HepG2 (cell line): ENCODE results near the gene DRD1.

Experiments
- BHLHE40 ChIP-seq: IDR thresholded peaks from 2 replicates; pipeline ENCODE4 v1.6.1; 2011; ENCODE audit warnings: low read length, improper control_type of control experiment
- TEAD2 ChIP-seq: sonication (generic); formaldehyde crosslinking; IDR thresholded peaks from 2 replicates; pipeline ENCODE4 v1.9.0; 2021; ENCODE audit warnings: missing genetic modification reagents
- ZNF12 ChIP-seq: sonication (generic); formaldehyde crosslinking; IDR thresholded peaks from 2 replicates; pipeline ENCODE4 v1.5.0; 2020; ENCODE audit warnings: missing genetic modification reagents
- ZNF282 ChIP-seq: fragments of 450-650 bp; IDR thresholded peaks from 2 replicates; pipeline ENCODE4 v1.6.1; 2018; ENCODE audit not compliant: partially characterized antibody
- ZNF296 ChIP-seq: sonication (generic); formaldehyde crosslinking; conservative IDR thresholded peaks from 2 replicates; pipeline ENCODE4 v1.5.0; 2020; ENCODE audit warnings: mild to moderate bottlenecking, missing genetic modification reagents
- ZNF329 ChIP-seq: sonication (generic); formaldehyde crosslinking; IDR thresholded peaks from 2 replicates; pipeline ENCODE4 v1.9.0; 2021; ENCODE audit warnings: low read depth, mild to moderate bottlenecking, missing genetic modification reagents
- ZNF660 ChIP-seq: sonication (generic); formaldehyde crosslinking; IDR thresholded peaks from 2 replicates; pipeline ENCODE4 v1.5.1; 2020; ENCODE audit warnings: mild to moderate bottlenecking, low read depth, missing genetic modification reagents, borderline replicate concordance
- TF ChIP-seq, protein P1 (sequence below): sonication (generic); formaldehyde crosslinking; IDR thresholded peaks from 2 replicates; pipeline ENCODE4 v1.4.0; 2020; ENCODE audit warnings: missing genetic modification reagents
- TF ChIP-seq, protein P2 (sequence below): sonication (generic); formaldehyde crosslinking; conservative IDR thresholded peaks from 2 replicates; pipeline ENCODE4 v1.8.0; 2022; ENCODE audit warnings: mild to moderate bottlenecking, moderate library complexity, missing genetic modification reagents

- TF ChIP-seq, protein P1, sequence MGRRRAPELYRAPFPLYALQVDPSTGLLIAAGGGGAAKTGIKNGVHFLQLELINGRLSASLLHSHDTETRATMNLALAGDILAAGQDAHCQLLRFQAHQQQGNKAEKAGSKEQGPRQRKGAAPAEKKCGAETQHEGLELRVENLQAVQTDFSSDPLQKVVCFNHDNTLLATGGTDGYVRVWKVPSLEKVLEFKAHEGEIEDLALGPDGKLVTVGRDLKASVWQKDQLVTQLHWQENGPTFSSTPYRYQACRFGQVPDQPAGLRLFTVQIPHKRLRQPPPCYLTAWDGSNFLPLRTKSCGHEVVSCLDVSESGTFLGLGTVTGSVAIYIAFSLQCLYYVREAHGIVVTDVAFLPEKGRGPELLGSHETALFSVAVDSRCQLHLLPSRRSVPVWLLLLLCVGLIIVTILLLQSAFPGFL: no peak
- no peak for TF ChIP-seq ZNF12 (CRISPR knock-in tag)
- no peak for TF ChIP-seq ZNF296 (CRISPR knock-in tag)
- TF ChIP-seq, protein P2, sequence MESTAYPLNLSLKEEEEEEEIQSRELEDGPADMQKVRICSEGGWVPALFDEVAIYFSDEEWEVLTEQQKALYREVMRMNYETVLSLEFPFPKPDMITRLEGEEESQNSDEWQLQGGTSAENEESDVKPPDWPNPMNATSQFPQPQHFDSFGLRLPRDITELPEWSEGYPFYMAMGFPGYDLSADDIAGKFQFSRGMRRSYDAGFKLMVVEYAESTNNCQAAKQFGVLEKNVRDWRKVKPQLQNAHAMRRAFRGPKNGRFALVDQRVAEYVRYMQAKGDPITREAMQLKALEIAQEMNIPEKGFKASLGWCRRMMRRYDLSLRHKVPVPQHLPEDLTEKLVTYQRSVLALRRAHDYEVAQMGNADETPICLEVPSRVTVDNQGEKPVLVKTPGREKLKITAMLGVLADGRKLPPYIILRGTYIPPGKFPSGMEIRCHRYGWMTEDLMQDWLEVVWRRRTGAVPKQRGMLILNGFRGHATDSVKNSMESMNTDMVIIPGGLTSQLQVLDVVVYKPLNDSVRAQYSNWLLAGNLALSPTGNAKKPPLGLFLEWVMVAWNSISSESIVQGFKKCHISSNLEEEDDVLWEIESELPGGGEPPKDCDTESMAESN (CRISPR knock-in tag): no peak
- TF ChIP-seq ZNF329 (CRISPR knock-in tag): no peak
- TF ChIP-seq BHLHE40: no peak
- no peak for TF ChIP-seq ZNF282
- TF ChIP-seq TEAD2 (CRISPR knock-in tag): no peak
- TF ChIP-seq ZNF660: no peak
Measured at GRCh38 chr5:175436359-175436758, 7.6 kb downstream of the DRD1 start.
